CD4-positive, alpha-beta T cell (primary cell): Measurements from ENCODE around the gene MBNL3. TPM values are rescaled to one million over a fixed set of nuclear protein-coding genes. Genes with fewer than 3 reads are reported as not detected.

ENCODE experiments used
- ATAC-seq: fragments of 200-7000 bp; cut with Tn5 transposase; one replicate; pipeline ENCODE4 v1.10.0; 2022; ENCODE audit warnings: mild to moderate bottlenecking; ENCODE audit not compliant: poor library complexity
- CTCF ChIA-PET: fragments of 350-600 bp; sonication (Branson Sonifier 250); formaldehyde crosslinking; loops from one replicate; lab custom pipeline; 2021; ENCODE audit warnings: antibody characterized with exemption, inconsistent platforms; lab: Charles Lee
- POLR2A ChIA-PET: fragments of 350-600 bp; sonication (Branson Sonifier 250); formaldehyde crosslinking; loops from one replicate; lab custom pipeline; 2021; ENCODE audit warnings: antibody characterized with exemption, inconsistent platforms; lab: Charles Lee
- DNase-seq, 14 experiments: peaks; one replicate each; pipeline ENCODE4 v3.0.0-alpha.2; 2013 to 2020; ENCODE audit warnings: mixed read lengths in 2 of 14
- H3K27ac ChIP-seq, 2 donors: one replicate each; pipeline versions ENCODE4 v1.5.1 to v1.7.0; 2013; ENCODE audit warnings: low read length in 2 of 2, low read depth in 1 of 2, mild to moderate bottlenecking in 1 of 2
- H3K27me3 ChIP-seq, 2 experiments: 1 replicate in 1 of 2; 2 replicates in 1 of 2; pipeline versions ENCODE4 v1.6.1 to v1.7.0; 2013; ENCODE audit warnings: low read length in 2 of 2, control low read depth in 1 of 2, mild to moderate bottlenecking in 1 of 2, moderate library complexity in 1 of 2; ENCODE audit not compliant: insufficient read depth in 2 of 2, control insufficient read depth in 1 of 2
- H3K36me3 ChIP-seq: one replicate; pipeline ENCODE4 v1.6.1; 2013; ENCODE audit warnings: low read length, control low read depth; ENCODE audit not compliant: insufficient read depth
- H3K4me1 ChIP-seq: one replicate; pipeline ENCODE4 v1.6.1; 2013; ENCODE audit warnings: low read length, control low read depth; ENCODE audit not compliant: insufficient read depth
- H3K4me3 ChIP-seq: one replicate; pipeline ENCODE4 v1.5.1; 2013; ENCODE audit warnings: mild to moderate bottlenecking, low read length, moderate library complexity
- H3K9me3 ChIP-seq, 2 experiments: 1 replicate in 1 of 2; 2 replicates in 1 of 2; pipeline versions ENCODE4 v1.6.1 to v1.7.0; 2013; ENCODE audit warnings: low read length in 2 of 2, mild to moderate bottlenecking in 2 of 2, control low read depth in 1 of 2, moderate library complexity in 1 of 2; ENCODE audit not compliant: control insufficient read depth in 1 of 2, insufficient read depth in 1 of 2
- H3K27ac Mint-ChIP-seq: one replicate; pipeline ENCODE4 v1.8.0; 2020; ENCODE audit warnings: mixed read lengths
- H3K27me3 Mint-ChIP-seq: one replicate; pipeline ENCODE4 v1.8.0; 2021; ENCODE audit warnings: mixed read lengths
- H3K36me3 Mint-ChIP-seq: one replicate; pipeline ENCODE4 v1.8.0; 2021; ENCODE audit warnings: low read depth, mixed read lengths
- H3K4me1 Mint-ChIP-seq: one replicate; pipeline ENCODE4 v1.8.0; 2021; ENCODE audit warnings: low read depth, mixed read lengths
- H3K4me3 Mint-ChIP-seq: one replicate; pipeline ENCODE4 v1.8.0; 2020; ENCODE audit warnings: mild to moderate bottlenecking, mixed read lengths
- H3K9me3 Mint-ChIP-seq: one replicate; pipeline ENCODE4 v1.8.0; 2020; ENCODE audit warnings: mixed read lengths
- CTCF ChIP-seq: fragments of 200-600 bp; IDR thresholded peaks from one replicate; pipeline ENCODE4 v1.8.0; 2022; ENCODE audit warnings: antibody characterized with exemption, mild to moderate bottlenecking
- intact Hi-C, 2 experiments: fragments of 100-400 bp; cut with DNase I in 1 of 2; cut with micrococcal nuclease in 1 of 2; formaldehyde crosslinking; loops; one replicate each; pipeline versions ENCODE4 v1.15.1 to v1.9.0; 2023 to 2025; cut with DNase I, micrococcal nuclease
- total RNA-seq, 174 experiments: library from RNA in 2 of 174; stranded (reverse) in 2 of 174; gene quantifications; one replicate each; pipeline ENCODE4 v1.2.3 and lab custom pipeline; 2021 to 2026

Gene MBNL3
- total RNA-seq, 2 experiments from 2014 or later: 19.0 to 19.4 TPM

GRCh38 chrX:132407691-132408090 lies 81.1 kb downstream of the MBNL3 start:
- POLR2A ChIA-PET: interaction anchor here (0.6 kb wide), 1 partner anchor 63 kb away, joined by 3 read pairs; no protein-coding TSS in a partner anchor

GRCh38 chrX:132406106-132406505 lies 82.7 kb downstream of the MBNL3 start:
- no peak for DNase-seq
- CTCF ChIA-PET: interaction anchor here (0.7 kb wide), 1 partner anchor 13 kb away, joined by 3 read pairs; no protein-coding TSS in a partner anchor
- Histone ChIP-seq H3K4me3 (no peak overlapping the region), H3K27ac (no peak overlapping the region), H3K36me3 (peaks cover 5% of the 10 kb centered on the region), H3K4me1 (no peaks in the 10 kb centered on the region), H3K9me3 (no peaks in the 10 kb centered on the region), H3K27me3 (no peaks in the 10 kb centered on the region)
- no peaks in the 10 kb centered on the region for H3K27me3 Mint-ChIP-seq
- no peak for TF ChIP-seq CTCF
- no peak overlapping the region for H3K27ac Mint-ChIP-seq
- no peaks in the 10 kb centered on the region for H3K9me3 Mint-ChIP-seq
- intact Hi-C loops: no loop called here
- POLR2A ChIA-PET: no interaction called here
- H3K4me3 Mint-ChIP-seq: no peak overlapping the region
- H3K36me3 Mint-ChIP-seq: peaks cover 19% of the 10 kb centered on the region
- no peaks in the 10 kb centered on the region for H3K4me1 Mint-ChIP-seq
- ATAC-seq: no peak

More at GRCh38 chrX:132407691-132408090, 81.1 kb downstream of the MBNL3 start:
- Histone ChIP-seq H3K4me1 (no peaks in the 10 kb centered on the region), H3K9me3 (no peaks in the 10 kb centered on the region), H3K27me3 (no peaks in the 10 kb centered on the region), H3K4me3 (no peak overlapping the region), H3K36me3 (peaks cover 5% of the 10 kb centered on the region), H3K27ac (no peak overlapping the region)
- DNase-seq (no peak), ATAC-seq (no peak)
- Mint-ChIP-seq H3K9me3 (no peaks in the 10 kb centered on the region), H3K36me3 (peaks cover 19% of the 10 kb centered on the region), H3K27me3 (no peaks in the 10 kb centered on the region), H3K4me1 (peaks cover 3% of the 10 kb centered on the region), H3K4me3 (no peak overlapping the region), H3K27ac (no peak overlapping the region)
- intact Hi-C loops: no loop called here
- CTCF ChIA-PET: no interaction called here
- TF ChIP-seq CTCF: no peak

- DNase-seq: no peak
- peaks cover 19% of the 10 kb centered on the region for H3K36me3 Mint-ChIP-seq
- Histone ChIP-seq H3K27me3 (no peaks in the 10 kb centered on the region), H3K4me1 (no peaks in the 10 kb centered on the region), H3K27ac (no peak overlapping the region), H3K4me3 (no peak overlapping the region), H3K36me3 (peaks cover 5% of the 10 kb centered on the region), H3K9me3 (no peaks in the 10 kb centered on the region)
- ChIA-PET CTCF (no interaction called here), POLR2A (no interaction called here)
- H3K4me1 Mint-ChIP-seq: no peaks in the 10 kb centered on the region
- TF ChIP-seq CTCF: no peak
- no peaks in the 10 kb centered on the region for H3K9me3 Mint-ChIP-seq
- no peaks in the 10 kb centered on the region for H3K27me3 Mint-ChIP-seq
- intact Hi-C loops: no loop called here
- H3K27ac Mint-ChIP-seq: no peak overlapping the region
- no peak overlapping the region for H3K4me3 Mint-ChIP-seq
- ATAC-seq: no peak
Measured at GRCh38 chrX:132404266-132404665, 84.6 kb downstream of the MBNL3 start.
